Endothelial cell (in vitro differentiated cells): Measurements from ENCODE around the gene THRB. TPM values are rescaled to one million over a fixed set of nuclear protein-coding genes. Genes with fewer than 3 reads are reported as not detected.

Source experiments
- DNase-seq: peaks from one replicate; pipeline ENCODE4 v3.0.0; 2021; ENCODE audit warnings: low spot score
- H3K27ac Mint-ChIP-seq: one replicate; pipeline ENCODE4 v1.8.0; 2021; ENCODE audit warnings: mixed read lengths, inconsistent platforms; ENCODE audit not compliant: unreplicated experiment
- H3K27me3 Mint-ChIP-seq: one replicate; pipeline ENCODE4 v1.8.0; 2021; ENCODE audit warnings: mild to moderate bottlenecking, moderate library complexity, mixed read lengths, inconsistent platforms; ENCODE audit not compliant: unreplicated experiment
- H3K36me3 Mint-ChIP-seq: one replicate; pipeline ENCODE4 v1.8.0; 2021; ENCODE audit warnings: mild to moderate bottlenecking, low read depth, mixed read lengths, inconsistent platforms; ENCODE audit not compliant: unreplicated experiment
- H3K4me1 Mint-ChIP-seq: one replicate; pipeline ENCODE4 v1.8.0; 2021; ENCODE audit warnings: mild to moderate bottlenecking, mixed read lengths, inconsistent platforms; ENCODE audit not compliant: unreplicated experiment
- H3K4me3 Mint-ChIP-seq: one replicate; pipeline ENCODE4 v1.8.0; 2021; ENCODE audit warnings: mild to moderate bottlenecking, mixed read lengths, inconsistent platforms; ENCODE audit not compliant: unreplicated experiment
- H3K9me3 Mint-ChIP-seq: one replicate; pipeline ENCODE4 v1.8.0; 2021; ENCODE audit warnings: mixed read lengths, inconsistent platforms; ENCODE audit not compliant: unreplicated experiment
- CTCF ChIP-seq: fragments of 200-600 bp; sonication (generic); IDR thresholded peaks from one replicate; pipeline ENCODE4 v1.5.0; 2021; ENCODE audit warnings: antibody characterized with exemption; ENCODE audit not compliant: unreplicated experiment
- total RNA-seq: library from RNA; stranded (reverse); fragmentation: NEBNext Ultra II Directional; extraction: Animal tissue kit (Norgen Biotek cat#: 25700); gene quantifications from one replicate; pipeline ENCODE4 v1.2.1, GENCODE V29; 2021; ENCODE audit not compliant: unreplicated experiment

THRB gene
- total RNA-seq, 1 donor from 2014 or later: 0.38 TPM

DNA sequence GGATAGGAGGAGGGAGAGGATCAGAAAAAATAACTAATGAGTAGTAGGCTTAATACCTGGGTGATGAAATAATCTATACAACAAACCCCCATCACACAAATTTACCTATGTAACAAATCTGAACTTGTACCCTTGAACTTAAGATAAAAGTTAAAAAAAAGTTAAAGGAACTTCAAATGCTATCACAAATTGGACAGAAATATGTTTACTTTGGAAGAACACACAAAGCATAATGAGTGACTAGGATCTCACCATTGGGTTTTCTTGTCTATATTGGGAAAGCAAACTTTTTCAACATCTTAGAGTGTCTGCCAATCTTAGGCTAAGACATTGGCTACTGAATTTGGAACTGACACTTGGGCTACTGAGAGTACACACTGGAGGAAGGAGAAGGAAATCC is 140.4 kb downstream of the THRB start:
- DNase-seq: no peak
- Mint-ChIP-seq H3K9me3 (no peaks in the 10 kb centered on the region), H3K36me3 (no peaks in the 10 kb centered on the region), H3K4me1 (peaks cover 2% of the 10 kb centered on the region), H3K27me3 (no peaks in the 10 kb centered on the region), H3K4me3 (no peak overlapping the region), H3K27ac (no peak overlapping the region)
- no peak for TF ChIP-seq CTCF

GRCh38 chr3:24352893-24353553 is 141.6 kb downstream of the THRB start:
- Mint-ChIP-seq H3K36me3 (no peaks in the 10 kb centered on the region), H3K27me3 (no peaks in the 10 kb centered on the region), H3K4me1 (peaks cover 2% of the 10 kb centered on the region), H3K27ac (no peak overlapping the region), H3K9me3 (no peaks in the 10 kb centered on the region), H3K4me3 (no peak overlapping the region)
- no peak for DNase-seq
- no peak for TF ChIP-seq CTCF

DNA sequence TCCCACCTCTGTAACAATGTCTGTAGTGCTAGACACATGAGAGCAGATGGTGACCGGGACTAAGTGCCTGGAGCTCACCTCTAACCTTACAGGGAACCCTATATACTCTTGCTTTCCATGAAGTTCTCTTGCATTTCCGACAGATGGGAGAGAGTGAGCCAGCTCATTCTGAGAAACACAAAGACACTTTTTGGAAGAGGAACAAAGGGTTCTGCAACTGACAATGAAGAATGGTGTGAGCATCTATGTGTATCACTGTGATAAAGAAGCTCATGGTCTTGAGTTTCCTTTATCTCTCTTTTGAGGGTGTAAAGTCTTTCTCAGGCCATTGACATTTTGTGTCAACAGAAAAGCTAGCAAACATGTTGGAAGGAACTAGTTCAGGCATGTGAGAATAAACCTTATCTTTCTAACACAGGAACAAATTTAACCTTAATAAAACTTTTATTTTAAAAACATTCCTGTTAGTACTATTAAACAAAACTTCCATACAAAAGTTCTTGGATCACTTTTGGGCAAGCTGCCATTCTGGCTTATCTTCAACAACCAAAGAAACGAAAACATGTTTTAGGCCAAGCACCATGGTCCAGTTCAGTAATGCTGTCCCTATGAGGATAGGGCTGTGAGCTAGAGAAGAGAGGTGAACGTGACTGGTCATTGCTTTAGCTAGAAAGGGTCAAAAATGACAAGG is 142.7 kb downstream of the THRB start:
- Mint-ChIP-seq H3K36me3 (no peaks in the 10 kb centered on the region), H3K27me3 (no peaks in the 10 kb centered on the region), H3K4me1 (peaks cover 2% of the 10 kb centered on the region), H3K4me3 (no peak overlapping the region), H3K9me3 (no peaks in the 10 kb centered on the region), H3K27ac (no peak overlapping the region)
- DNase-seq: no peak
- no peak for TF ChIP-seq CTCF

GRCh38 chr3:24349367-24350019 is 145.2 kb downstream of the THRB start:
- H3K36me3 Mint-ChIP-seq: no peaks in the 10 kb centered on the region
- peaks cover 2% of the 10 kb centered on the region for H3K4me1 Mint-ChIP-seq
- no peak overlapping the region for H3K27ac Mint-ChIP-seq

More at GRCh38 chr3:24349367-24350019, 145.2 kb downstream of the THRB start:
- no peak for DNase-seq
- Mint-ChIP-seq H3K4me3 (no peak overlapping the region), H3K27me3 (no peaks in the 10 kb centered on the region), H3K9me3 (no peaks in the 10 kb centered on the region)
- no peak for TF ChIP-seq CTCF
